GM21447 (cell line): ENCODE measurements around the gene EXOC7.
"Not testable (repeated sequence)": the region's sequence is repeated elsewhere in the genome, so short reads cannot be mapped to it uniquely, and the experiment has no call there.

Experiments
- ATAC-seq: cut with Tn5 transposase; IDR thresholded peaks from one replicate; pipeline ENCODE4 v1.9.1; 2021; ENCODE audit not compliant: unreplicated experiment

The EXOC7 gene

DNA sequence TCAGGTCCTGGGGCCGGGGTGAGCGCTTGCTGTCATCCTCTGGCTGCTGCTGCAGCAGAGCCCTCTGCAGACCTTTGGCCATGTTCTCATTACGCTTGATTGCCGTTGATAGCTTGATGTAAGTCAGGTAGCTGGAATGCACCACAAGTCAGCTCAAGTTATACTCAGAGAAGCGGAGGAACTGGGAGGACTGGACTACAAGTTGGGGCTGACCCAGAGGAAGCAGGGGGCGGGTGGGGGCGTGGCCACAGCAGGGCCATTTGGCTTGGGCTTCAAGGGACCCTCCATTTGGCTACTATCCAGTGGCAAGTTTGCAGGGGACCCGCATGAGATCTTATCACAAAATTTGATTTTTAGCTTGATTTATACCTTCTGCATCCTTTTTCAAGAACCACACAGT lies 57.5 kb downstream of the EXOC7 start:
- no peak for ATAC-seq

DNA sequence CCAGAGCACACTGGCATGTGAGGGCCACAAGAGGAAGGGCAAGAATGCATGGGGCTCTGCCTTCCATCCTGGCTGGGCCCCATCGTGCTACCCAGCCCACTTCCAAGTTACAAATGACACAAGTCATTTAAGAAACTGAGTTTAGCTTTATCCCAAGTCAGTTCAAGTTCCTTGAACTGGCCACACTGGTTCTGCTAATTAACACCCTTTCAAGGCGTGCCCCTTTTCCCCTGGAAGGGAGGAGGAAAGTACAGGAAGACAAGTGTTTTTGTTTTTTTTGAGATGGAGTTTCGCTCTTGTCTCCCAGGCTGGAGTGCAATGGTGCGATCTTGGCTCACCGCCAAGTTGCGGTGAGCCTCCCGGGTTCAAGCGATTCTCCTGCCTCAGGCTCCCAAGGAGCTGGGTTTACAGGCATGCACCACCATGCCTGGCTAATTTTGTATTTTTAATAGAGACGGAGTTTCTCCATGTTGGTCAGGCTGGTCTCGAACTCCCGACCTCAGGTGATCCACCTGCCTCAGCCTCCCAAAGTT lies 59.0 kb downstream of the EXOC7 start:
- ATAC-seq = not testable (repeated sequence)

- not testable (repeated sequence) for ATAC-seq
Measured at GRCh38 chr17:76042868-76043267, 60.7 kb downstream of the EXOC7 start.

DNA sequence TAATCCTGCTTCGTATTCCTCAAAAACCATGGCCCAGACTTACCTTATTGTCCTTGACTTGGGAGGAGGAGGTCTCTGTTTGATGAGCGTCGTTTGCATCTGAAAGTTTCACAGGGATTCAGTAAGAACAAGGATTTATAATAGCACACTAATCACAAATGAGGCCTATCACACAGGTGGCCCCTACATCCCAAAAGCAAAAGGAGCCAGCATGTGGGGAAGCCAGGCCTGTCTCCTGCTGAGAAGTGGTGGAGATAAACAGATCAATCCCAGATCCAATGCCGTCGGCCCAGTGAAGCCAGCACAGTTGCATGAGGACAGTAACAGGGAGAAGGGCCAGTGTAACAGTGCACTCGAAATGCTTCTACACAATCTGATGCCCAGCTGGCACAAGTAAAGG lies 63.2 kb downstream of the EXOC7 start:
- ATAC-seq = no peak

DNA sequence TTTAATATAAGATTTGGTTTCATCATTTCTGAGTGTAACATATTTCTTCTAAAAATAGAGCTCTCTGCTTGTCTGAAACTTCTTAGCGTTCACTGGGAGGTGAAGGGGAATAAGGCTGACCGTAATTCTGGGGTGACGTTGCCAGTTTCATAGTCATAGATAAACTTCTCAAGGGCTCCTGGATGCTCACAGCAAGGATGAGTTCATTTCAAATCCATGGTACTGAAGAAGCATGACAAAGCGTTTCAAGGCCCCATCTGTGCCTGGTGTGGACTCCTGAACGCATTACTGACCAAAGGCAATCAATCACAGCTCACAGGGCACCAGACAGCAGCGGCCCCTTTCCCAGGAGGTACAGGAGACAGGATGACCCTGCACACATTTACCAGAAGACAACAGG lies 64.5 kb downstream of the EXOC7 start:
- ATAC-seq = no peak

DNA sequence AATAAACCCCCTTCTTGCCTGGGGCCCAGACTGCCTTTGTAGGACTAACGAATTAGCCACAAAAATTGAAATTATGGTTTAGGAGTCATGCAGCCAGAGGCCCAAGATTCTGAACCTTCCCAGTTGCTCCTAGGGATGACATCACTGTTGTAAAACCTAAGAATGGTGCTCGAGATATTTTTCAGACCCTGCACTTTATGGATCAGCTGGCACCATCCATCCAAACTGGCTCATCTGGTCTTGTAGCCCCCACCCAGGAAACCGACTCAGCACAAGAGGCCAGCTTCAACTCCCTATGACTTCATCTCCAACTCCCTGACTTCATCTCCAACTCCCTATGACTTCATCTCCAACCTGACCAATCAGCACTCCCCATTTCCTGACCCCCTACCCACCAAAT lies 65.5 kb downstream of the EXOC7 start:
- no peak for ATAC-seq

DNA sequence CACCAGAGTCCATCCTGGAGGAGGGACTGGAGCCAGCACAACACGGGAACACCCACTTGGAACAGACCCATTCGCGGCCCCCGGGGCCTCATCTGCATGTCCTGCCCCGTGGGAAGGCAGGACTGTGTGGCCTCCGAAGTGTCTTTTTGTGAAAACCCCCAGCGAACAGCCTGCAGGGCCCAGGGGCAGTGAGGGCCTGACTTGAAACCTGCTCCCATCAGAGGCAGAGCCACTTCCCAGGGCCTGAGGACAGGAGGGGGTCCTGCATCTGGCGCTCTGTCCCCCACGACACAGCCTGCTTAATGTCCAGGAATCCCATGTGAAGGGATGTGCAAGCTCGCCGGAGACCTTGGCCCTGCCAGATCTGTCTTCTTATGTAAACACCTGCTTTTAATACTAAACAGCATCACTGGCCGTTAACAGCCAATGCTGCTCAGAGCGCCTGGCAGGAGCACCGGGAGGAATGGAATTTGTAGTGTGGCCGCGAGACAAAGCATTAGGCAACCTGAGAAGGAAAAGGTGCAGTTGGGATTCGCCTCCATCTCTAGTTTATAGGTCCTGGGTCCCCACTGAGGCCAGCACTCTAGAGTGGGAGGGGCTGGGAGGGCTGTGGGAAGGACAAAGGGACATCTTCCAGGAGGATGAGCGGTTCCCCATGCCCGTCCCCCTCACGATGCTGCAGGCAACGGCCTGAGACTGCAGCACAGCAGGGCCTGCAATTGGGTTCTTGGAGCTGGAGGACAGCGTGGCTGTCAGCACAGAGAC lies 66.9 kb downstream of the EXOC7 start:
- ATAC-seq = no peak

DNA sequence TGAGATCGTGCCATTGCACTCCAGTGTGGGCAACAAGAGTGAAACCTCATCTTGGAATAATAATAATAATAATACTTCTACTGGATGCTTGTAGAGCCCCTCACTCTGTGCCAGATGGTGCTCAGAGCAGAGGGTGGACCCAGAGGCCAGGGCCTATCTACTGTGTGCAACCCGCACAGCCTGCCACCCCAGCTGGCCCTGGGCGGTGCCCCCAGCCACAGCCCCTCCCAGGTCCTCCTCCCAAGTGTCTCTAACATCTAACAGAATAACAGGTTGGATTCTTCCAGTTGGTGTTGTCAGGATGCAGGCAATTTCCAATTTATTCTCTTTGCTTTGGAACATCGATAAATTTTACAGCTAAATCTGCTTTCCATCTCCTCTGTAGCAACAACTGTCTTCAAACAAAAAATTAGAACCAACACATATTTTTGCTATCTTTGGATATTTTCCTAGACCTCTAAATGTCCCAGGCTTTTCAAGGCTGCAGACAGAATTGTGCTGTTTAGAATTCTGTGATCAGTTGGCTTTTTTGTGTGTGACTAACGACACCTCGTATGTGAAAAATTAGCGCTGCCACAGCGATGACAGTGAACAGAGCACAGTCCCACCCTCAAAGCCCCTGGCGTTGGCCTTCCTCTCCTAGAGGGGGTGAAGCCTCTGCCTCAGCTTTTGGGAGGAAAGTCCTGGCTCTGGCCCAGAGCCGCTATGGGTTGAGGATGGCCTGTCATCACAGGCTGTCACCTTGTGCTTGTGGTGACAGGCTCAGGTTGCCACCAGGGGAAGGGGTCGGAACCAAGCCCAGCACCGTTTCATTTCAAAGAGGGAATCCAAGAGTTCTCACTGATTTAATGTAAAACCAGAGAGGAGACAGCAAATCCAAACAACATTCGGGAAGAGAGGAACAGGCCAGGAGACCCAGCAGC lies 68.9 kb downstream of the EXOC7 start:
- no peak for ATAC-seq

GRCh38 chr17:76033139-76033538 lies 70.4 kb downstream of the EXOC7 start:
- no peak for ATAC-seq

GRCh38 chr17:76032780-76033108 lies 70.8 kb downstream of the EXOC7 start:
- no peak for ATAC-seq

DNA sequence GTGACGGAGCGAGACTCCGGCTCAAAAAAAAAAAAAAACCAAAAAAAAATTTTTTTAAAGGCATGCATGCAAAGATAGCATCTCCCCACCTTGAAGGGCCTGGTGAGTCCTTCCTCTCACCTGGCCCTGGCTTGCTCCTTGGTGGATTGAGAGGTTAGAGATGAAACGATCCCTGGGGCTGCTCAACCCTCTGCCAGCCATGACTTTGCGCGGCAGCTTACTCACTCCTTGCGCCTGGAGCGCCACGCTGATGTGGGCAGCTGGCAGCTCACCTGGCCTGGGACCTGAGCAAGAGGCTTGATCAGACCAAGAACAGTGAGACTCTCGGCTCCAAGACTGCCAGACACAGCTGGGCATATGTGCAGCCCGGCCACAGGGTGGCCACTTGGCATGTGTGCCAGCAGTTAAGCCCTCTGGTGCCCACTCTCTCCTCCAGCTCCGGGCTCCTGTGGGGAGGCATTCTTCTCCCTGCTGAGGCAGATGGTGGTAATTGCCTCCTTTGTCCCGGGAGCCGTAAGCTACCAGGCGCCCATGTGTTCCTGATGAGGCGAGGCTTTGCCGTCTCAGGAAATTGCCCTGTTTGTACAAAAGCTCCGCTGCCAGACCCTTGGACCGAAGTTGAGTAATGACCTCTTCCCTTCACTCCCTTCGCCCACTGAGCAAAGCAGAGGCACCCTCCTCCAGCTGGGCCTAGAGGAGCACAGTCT lies 71.4 kb downstream of the EXOC7 start:
- ATAC-seq = no peak
